ENCODE measurements around the gene DNAH12. TPM values are rescaled to one million over a fixed set of nuclear protein-coding genes. Genes with fewer than 3 reads are reported as not detected.

Gene DNAH12
- total RNA-seq, 3 donors from 2014 or later = 0.15 to 0.33 (median 0.32) TPM

- Histone ChIP-seq H3K36me3 (no peaks in the 10 kb centered on the region), H3K9me3 (no peaks in the 10 kb centered on the region), H3K4me3 (no peak overlapping the region), H3K27ac (no peak overlapping the region), H3K4me1 (no peaks in the 10 kb centered on the region), H3K27me3 (no peaks in the 10 kb centered on the region)
- TF ChIP-seq CTCF (IDR thresholded peaks at IDR 0.05) (no peak), POLR2A (IDR thresholded peaks at IDR 0.05) (no peak), POLR2AphosphoS5 (IDR thresholded peaks at IDR 0.05) (no peak)
- no peak for DNase-seq (ENCODE audit: low spot score in 2 of 2)
- intact Hi-C loops (cut with DNase I; ENCODE audit: low total_unique reads) = no loop called here
Observed at GRCh38 chr3:57298041-57298440, 246.1 kb downstream of the DNAH12 start.

- Histone ChIP-seq H3K4me1 (no peaks in the 10 kb centered on the region), H3K27ac (no peak overlapping the region), H3K36me3 (no peaks in the 10 kb centered on the region), H3K9me3 (no peaks in the 10 kb centered on the region), H3K4me3 (no peak overlapping the region), H3K27me3 (no peaks in the 10 kb centered on the region)
- intact Hi-C loops (cut with DNase I; ENCODE audit: low total_unique reads) = no loop called here
- TF ChIP-seq POLR2A (IDR thresholded peaks at IDR 0.05) (no peak), CTCF (IDR thresholded peaks at IDR 0.05) (no peak), POLR2AphosphoS5 (IDR thresholded peaks at IDR 0.05) (no peak)
- no peak for DNase-seq (ENCODE audit: low spot score in 2 of 2)
Observed at GRCh38 chr3:57292897-57293526, 251.1 kb downstream of the DNAH12 start.

GRCh38 chr3:57292159-57292896, 251.8 kb downstream of the DNAH12 start, which contains the start of gene ASB14:
Gene ASB14 (minus strand): TSS chr3:57292685. CDS start chr3:57292033, 652 bp downstream.
- Histone ChIP-seq H3K4me1 (no peaks in the 10 kb centered on the region), H3K27me3 (no peaks in the 10 kb centered on the region), H3K27ac (no peak within 1 kb of the TSS), H3K36me3 (no peaks in the 10 kb centered on the region), H3K4me3 (no peak within 1 kb of the TSS), H3K9me3 (no peaks in the 10 kb centered on the region)
- TF ChIP-seq CTCF (IDR thresholded peaks at IDR 0.05) (no peak), POLR2AphosphoS5 (IDR thresholded peaks at IDR 0.05) (no peak)
- intact Hi-C loops (cut with DNase I; ENCODE audit: low total_unique reads) = no loop called here
- DNase-seq (ENCODE audit: low spot score in 2 of 2) = no peak

GRCh38 chr3:57288403-57288802, 255.7 kb downstream of the DNAH12 start:
- no peak overlapping the region for H3K27ac ChIP-seq
- H3K36me3 ChIP-seq = no peaks in the 10 kb centered on the region
- intact Hi-C loops (cut with DNase I; ENCODE audit: low total_unique reads) = no loop called here
- TF ChIP-seq POLR2A (IDR thresholded peaks at IDR 0.05) = no peak
- TF ChIP-seq POLR2AphosphoS5 (IDR thresholded peaks at IDR 0.05) = no peak
- no peak for TF ChIP-seq CTCF (IDR thresholded peaks at IDR 0.05)
- no peak overlapping the region for H3K4me3 ChIP-seq
- no peaks in the 10 kb centered on the region for H3K27me3 ChIP-seq
- no peaks in the 10 kb centered on the region for H3K4me1 ChIP-seq
- DNase-seq (ENCODE audit: low spot score in 2 of 2) = no peak
- no peaks in the 10 kb centered on the region for H3K9me3 ChIP-seq

- intact Hi-C loops (cut with DNase I; ENCODE audit: low total_unique reads) = no loop called here
- TF ChIP-seq POLR2A (IDR thresholded peaks at IDR 0.05) = no peak
- no peak for TF ChIP-seq CTCF (IDR thresholded peaks at IDR 0.05)
- DNase-seq (ENCODE audit: low spot score in 2 of 2) = no peak
- Histone ChIP-seq H3K36me3 (no peaks in the 10 kb centered on the region), H3K27ac (no peak overlapping the region), H3K4me3 (no peak overlapping the region), H3K9me3 (no peaks in the 10 kb centered on the region), H3K4me1 (no peaks in the 10 kb centered on the region), H3K27me3 (no peaks in the 10 kb centered on the region)
Observed at GRCh38 chr3:57287205-57287604, 256.9 kb downstream of the DNAH12 start.
